Endothelial cell of umbilical vein (primary cell): Measurements from ENCODE around the gene TXNRD2.

Source experiments
- CTCF ChIP-seq, 2 donors: IDR thresholded peaks; 1 replicate in 1 of 2; 2 replicates in 1 of 2; pipeline ENCODE4 v1.5.1; 2011; ENCODE audit warnings: low read length in 2 of 2, mild to moderate bottlenecking in 2 of 2, moderate library complexity in 2 of 2, control low read depth in 1 of 2, inconsistent platforms in 1 of 2, low read depth in 1 of 2; ENCODE audit not compliant: insufficient read depth in 1 of 2; ENCODE audit errors: extremely low read depth in 1 of 2
- EZH2 ChIP-seq: IDR thresholded peaks from 2 replicates; pipeline ENCODE4 v1.6.1; 2012; ENCODE audit warnings: borderline replicate concordance, low read depth, mild to moderate bottlenecking, moderate library complexity, low read length, inconsistent platforms; ENCODE audit not compliant: severe bottlenecking
- MYC ChIP-seq: IDR thresholded peaks from one replicate; pipeline ENCODE4 v1.6.1; 2011; ENCODE audit warnings: mild to moderate bottlenecking, low read depth, low read length
- POLR2A ChIP-seq: IDR thresholded peaks from 2 replicates; pipeline ENCODE4 v1.6.1; 2012; ENCODE audit warnings: low read depth, mild to moderate bottlenecking, control low read depth, low read length
- POLR2AphosphoS5 ChIP-seq: IDR thresholded peaks from 2 replicates; pipeline ENCODE4 v1.6.1; 2012; ENCODE audit warnings: low read depth, mild to moderate bottlenecking, control low read depth, low read length, moderate library complexity; ENCODE audit not compliant: insufficient read depth

DNA sequence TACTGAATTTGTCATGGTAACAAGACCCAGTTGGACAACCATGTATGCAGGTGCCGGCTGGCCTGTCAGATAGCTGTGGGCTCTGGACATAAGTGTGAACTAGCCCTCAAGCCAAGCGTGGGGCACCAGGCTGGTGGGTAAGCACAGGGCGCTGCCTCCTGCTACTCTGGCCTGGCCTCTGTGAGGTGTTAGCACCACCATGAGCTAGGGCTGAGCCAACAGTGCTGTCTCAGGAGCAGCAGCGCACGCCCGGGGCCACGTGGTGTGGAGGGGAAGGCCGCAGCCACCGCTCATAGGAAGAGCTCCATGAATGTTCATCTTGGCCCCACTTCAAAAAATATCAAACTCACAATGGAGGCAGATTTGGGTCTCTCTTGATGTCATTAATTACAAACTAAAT is 51.7 kb downstream of the TXNRD2 start:
- TF ChIP-seq POLR2A (no peak), EZH2 (no peak), CTCF (IDR thresholded peaks at IDR 0.05; ENCODE audit: extremely low read depth in 1 of 2, insufficient read depth in 1 of 2, low read depth in 1 of 2, low read length in 2 of 2) (no peak), MYC (no peak), POLR2AphosphoS5 (no peak)
